HEK293T (cell line): ENCODE measurements around the gene TUB.

Source experiments
- CTCF ChIA-PET: fragments of 350-600 bp; formaldehyde crosslinking; extraction: SDS; loops from one replicate; lab custom pipeline; 2021; ENCODE audit warnings: antibody characterized with exemption, inconsistent platforms; lab: Yijun Ruan, JAX
- POLR2A ChIA-PET: fragments of 350-600 bp; formaldehyde crosslinking; extraction: SDS; loops from one replicate; lab custom pipeline; 2020; ENCODE audit warnings: antibody characterized with exemption, inconsistent platforms; lab: Yijun Ruan, JAX
- DNase-seq: peaks from one replicate; pipeline ENCODE4 v3.0.0; 2012; ENCODE audit warnings: mixed read lengths; ENCODE audit errors: extremely low spot score
- ARNT ChIP-seq: fragments of 450-650 bp; IDR thresholded peaks from 2 replicates; pipeline ENCODE4 v1.6.1; 2017; ENCODE audit warnings: mild to moderate bottlenecking
- BHLHE40 ChIP-seq: fragments of 450-650 bp; IDR thresholded peaks from 2 replicates; pipeline ENCODE4 v1.6.1; 2016; ENCODE audit warnings: mild to moderate bottlenecking, moderate library complexity, borderline replicate concordance
- CTBP1 ChIP-seq: fragments of 450-650 bp; IDR thresholded peaks from 2 replicates; pipeline ENCODE4 v1.6.1; 2016; ENCODE audit warnings: borderline replicate concordance
- ELF4 ChIP-seq: fragments of 450-650 bp; IDR thresholded peaks from 2 replicates; pipeline ENCODE4 v1.6.1; 2017; ENCODE audit warnings: antibody characterized with exemption
- FOXA1 ChIP-seq: fragments of 450-650 bp; IDR thresholded peaks from 2 replicates; pipeline ENCODE4 v1.6.1; 2016; ENCODE audit warnings: mild to moderate bottlenecking
- FOXK2 ChIP-seq: fragments of 450-650 bp; IDR thresholded peaks from 2 replicates; pipeline ENCODE4 v1.6.1; 2016; ENCODE audit warnings: mild to moderate bottlenecking
- FOXM1 ChIP-seq: fragments of 450-650 bp; IDR thresholded peaks from 2 replicates; pipeline ENCODE4 v1.6.1; 2017; ENCODE audit warnings: mild to moderate bottlenecking, borderline replicate concordance
- HDGF ChIP-seq: fragments of 450-650 bp; IDR thresholded peaks from 2 replicates; pipeline ENCODE4 v1.6.1; 2017; ENCODE audit warnings: antibody characterized with exemption, borderline replicate concordance
- L3MBTL2 ChIP-seq: fragments of 450-650 bp; conservative IDR thresholded peaks from 2 replicates; pipeline ENCODE4 v1.6.1; 2016; ENCODE audit warnings: mild to moderate bottlenecking
- LEF1 ChIP-seq: fragments of 450-650 bp; IDR thresholded peaks from 2 replicates; pipeline ENCODE4 v1.6.1; 2017; ENCODE audit warnings: mild to moderate bottlenecking, borderline replicate concordance
- NFRKB ChIP-seq: fragments of 450-650 bp; IDR thresholded peaks from 2 replicates; pipeline ENCODE4 v1.6.1; 2016; ENCODE audit warnings: mild to moderate bottlenecking, moderate library complexity
- SP1 ChIP-seq: fragments of 450-650 bp; IDR thresholded peaks from 2 replicates; pipeline ENCODE4 v1.6.1; 2017
- SUZ12 ChIP-seq: fragments of 450-650 bp; IDR thresholded peaks from 2 replicates; pipeline ENCODE4 v1.6.1; 2016; ENCODE audit warnings: mild to moderate bottlenecking
- TARDBP ChIP-seq: fragments of 450-650 bp; IDR thresholded peaks from 2 replicates; pipeline ENCODE4 v1.6.1; 2016
- ZNF384 ChIP-seq: fragments of 450-650 bp; IDR thresholded peaks from 2 replicates; pipeline ENCODE4 v1.6.1; 2016
- TF ChIP-seq, protein P1 (sequence below): fragments of 450-650 bp; IDR thresholded peaks from 2 replicates; pipeline ENCODE4 v1.6.1; 2016

The TUB gene

DNA sequence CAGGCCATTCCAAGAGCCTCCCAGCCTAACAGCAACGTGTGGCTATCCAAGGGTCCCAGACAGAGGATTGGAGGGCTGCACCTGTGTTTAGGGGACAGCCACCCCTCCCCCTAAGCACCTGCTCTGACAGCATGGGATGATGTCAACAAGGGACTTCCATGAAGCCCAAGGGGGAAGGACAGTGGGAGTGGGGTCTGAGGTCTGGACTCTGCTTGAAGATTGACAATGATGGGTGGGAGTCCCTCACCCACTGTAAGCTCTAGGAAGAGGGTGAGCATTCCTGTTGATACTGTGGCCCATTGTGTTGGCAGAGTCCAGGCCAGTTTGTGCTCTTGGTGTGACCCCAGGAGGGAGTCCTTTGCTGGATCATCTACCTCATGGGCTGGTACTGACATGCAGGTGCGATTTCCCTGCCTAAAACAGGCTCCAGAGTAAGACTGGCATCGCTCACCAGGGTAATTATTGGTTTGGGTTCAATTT, 46.9 kb upstream of the TUB start:
- no peak for TF ChIP-seq ARNT
- no peak for TF ChIP-seq SP1
- TF ChIP-seq FOXK2: no peak
- no peak for TF ChIP-seq HDGF
- no peak for TF ChIP-seq LEF1
- no peak for TF ChIP-seq TARDBP
- TF ChIP-seq FOXA1: no peak
- no peak for TF ChIP-seq CTBP1
- TF ChIP-seq ZNF384: no peak
- no peak for TF ChIP-seq FOXM1
- TF ChIP-seq, protein P1, sequence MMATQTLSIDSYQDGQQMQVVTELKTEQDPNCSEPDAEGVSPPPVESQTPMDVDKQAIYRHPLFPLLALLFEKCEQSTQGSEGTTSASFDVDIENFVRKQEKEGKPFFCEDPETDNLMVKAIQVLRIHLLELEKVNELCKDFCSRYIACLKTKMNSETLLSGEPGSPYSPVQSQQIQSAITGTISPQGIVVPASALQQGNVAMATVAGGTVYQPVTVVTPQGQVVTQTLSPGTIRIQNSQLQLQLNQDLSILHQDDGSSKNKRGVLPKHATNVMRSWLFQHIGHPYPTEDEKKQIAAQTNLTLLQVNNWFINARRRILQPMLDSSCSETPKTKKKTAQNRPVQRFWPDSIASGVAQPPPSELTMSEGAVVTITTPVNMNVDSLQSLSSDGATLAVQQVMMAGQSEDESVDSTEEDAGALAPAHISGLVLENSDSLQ: no peak
- DNase-seq: no peak
- POLR2A ChIA-PET: interaction anchor here (1.0 to 1.7 kb wide), 2 partner anchors 47 to 65 kb away, joined by 3 to 4 read pairs; partner anchors contain the start of gene TUB
- CTCF ChIA-PET: interaction anchor here (0.9 to 3.4 kb wide), 10 partner anchors 10 to 65 kb away, joined by 3 to 31 read pairs (median 4); no protein-coding TSS in a partner anchor

DNA sequence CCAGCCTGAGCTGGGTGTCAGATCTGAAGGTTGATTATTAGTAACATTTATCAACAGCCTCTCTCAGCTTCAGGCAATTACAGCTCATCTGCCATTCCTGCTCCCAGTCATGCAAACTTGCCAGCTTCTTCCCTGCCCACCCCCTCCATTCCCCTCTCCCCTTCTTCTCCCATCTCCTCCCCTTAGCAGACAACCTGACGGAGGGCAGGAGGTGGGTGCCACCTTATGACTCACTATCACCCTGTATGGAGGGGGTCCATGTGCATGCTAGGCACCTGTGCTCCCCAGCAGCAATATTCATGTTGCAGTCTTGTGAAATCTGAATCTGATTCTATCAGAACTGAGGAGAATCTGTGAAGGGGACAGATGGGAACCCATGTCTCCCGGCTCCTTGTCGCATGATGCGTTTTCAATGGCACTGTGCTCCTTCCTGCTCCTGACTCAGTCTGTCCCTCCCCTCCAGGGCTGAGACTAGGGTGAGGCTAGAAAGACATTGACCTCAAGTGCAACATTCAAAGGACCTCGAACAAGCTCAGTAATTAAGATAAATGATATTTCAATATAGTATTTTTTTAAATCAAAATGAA, 46.3 kb upstream of the TUB start:
- DNase-seq: no peak
- CTCF ChIA-PET: interaction anchor here (0.9 to 3.4 kb wide), 4 partner anchors 15 to 65 kb away, joined by 3 to 24 read pairs (median 3); no protein-coding TSS in a partner anchor
- TF ChIP-seq TARDBP (no peak), FOXA1 (no peak), NFRKB (no peak), SUZ12 (no peak), FOXM1 (no peak), ZNF384 (no peak), SP1 (no peak), L3MBTL2 (no peak), BHLHE40 (no peak), LEF1 (no peak), ARNT (no peak), ELF4 (no peak), FOXK2 (no peak), HDGF (no peak)
- TF ChIP-seq, protein P1: no peak
- POLR2A ChIA-PET: no interaction called here

DNA sequence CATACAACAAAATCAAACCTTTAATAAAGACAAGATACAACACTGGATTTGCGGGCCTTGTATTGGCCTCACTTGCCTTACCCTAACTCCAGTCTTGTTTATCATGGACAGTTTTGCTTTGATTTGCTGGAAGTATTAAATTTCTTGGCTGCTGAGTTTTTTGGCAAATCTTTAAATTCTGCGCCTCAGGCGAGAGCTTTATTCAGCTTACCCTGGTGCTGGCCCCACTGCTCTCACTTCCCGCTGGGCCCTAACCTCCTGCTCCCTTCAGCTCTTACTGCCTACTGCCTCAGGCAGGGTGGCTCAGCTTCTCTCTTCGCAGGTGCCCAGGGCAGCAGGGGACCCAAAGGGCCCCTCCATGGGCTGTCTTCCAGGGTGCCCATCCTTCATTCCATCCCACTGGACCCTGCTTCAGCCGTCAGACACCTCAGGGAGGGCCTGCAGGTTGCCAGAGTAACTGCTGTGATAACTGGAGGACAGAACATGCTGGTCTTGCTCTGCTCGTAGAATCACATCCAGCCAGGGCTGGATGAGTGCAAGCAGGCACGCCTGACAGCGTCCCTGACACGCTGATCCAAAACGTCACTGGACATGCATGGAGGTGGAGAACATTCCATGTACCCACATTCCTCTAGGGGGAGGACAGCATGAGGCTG, 45.7 kb upstream of the TUB start:
- ChIA-PET POLR2A (no interaction called here), CTCF (interaction anchor here (0.9 to 1.4 kb wide), 2 partner anchors 16 to 55 kb away, joined by 3 read pairs; no protein-coding TSS in a partner anchor)
- no peak for DNase-seq
- no peak for TF ChIP-seq FOXK2
- TF ChIP-seq FOXA1: no peak
- TF ChIP-seq SUZ12: no peak
- TF ChIP-seq FOXM1: no peak
- no peak for TF ChIP-seq BHLHE40
- no peak for TF ChIP-seq TARDBP
- no peak for TF ChIP-seq L3MBTL2
- TF ChIP-seq ELF4: no peak
- TF ChIP-seq HDGF: no peak
- no peak for TF ChIP-seq ARNT
- TF ChIP-seq NFRKB: no peak
- TF ChIP-seq ZNF384: no peak
- TF ChIP-seq, protein P1: no peak
- TF ChIP-seq SP1: no peak
- TF ChIP-seq CTBP1: no peak
- TF ChIP-seq LEF1: no peak

DNA sequence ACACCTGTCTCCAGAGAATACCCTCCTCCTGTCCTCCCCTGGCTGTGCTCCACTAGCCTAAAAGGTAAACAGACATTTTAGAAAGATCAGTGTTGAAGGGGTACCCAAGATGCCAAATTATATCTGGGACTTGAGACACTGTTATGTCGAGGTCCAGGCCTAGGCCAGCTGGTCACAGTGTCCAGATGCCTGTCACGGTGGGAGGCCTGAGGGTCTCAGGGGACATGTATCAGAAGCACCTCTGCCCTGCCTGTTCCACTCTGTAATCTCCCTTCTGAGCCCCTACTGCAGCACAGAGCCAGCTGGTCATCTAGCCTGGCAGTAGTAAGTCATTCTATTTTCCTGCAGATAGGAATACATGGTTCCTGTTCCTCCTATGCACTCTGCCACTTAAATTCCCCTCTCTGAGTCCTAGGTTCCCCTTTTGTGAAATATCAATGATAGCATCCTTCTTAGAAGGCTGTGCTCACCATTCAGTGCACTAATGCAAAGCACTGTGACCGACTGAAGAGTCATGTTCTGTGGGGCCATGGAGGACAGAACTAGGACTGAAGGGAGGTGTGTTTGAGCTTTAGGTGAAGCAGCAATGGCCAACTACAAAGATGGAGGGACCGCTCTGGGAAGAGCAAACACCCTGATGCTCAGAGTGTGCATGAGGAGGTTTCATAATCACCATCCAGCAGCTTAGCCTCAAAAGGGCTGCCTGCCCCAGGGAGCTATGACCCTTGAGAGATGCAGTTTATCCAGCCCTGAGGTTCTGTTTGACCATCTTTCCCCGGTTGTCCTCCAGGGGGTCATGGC, 44.8 kb upstream of the TUB start:
- no peak for DNase-seq
- ChIA-PET CTCF (interaction anchor here (0.6 to 1.4 kb wide), 3 partner anchors 30 to 53 kb away, joined by 3 to 5 read pairs (median 3); no protein-coding TSS in a partner anchor), POLR2A (no interaction called here)
- TF ChIP-seq FOXA1 (no peak), LEF1 (no peak), FOXM1 (no peak), ELF4 (no peak), SUZ12 (no peak), SP1 (no peak), L3MBTL2 (no peak)
- TF ChIP-seq, protein P1: no peak

DNA sequence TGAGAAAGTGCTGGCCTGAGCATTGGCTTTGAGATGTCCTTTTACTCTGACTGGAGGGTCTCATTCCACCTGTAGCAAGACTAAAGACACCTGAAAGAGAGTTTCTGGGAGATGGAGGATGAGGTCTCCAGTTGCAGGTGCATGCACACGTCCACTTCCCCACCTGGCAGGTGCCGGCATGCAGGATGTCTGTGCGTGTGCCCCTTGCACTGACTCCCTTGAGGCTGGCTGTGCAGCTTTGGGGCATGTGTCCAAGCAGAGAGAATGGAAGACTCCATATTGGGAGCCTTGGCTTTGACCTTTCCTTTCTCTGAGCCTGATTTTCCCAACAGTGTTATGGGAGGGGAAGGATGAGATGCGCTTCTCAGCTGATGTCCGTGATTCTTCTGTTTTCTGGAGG, 44.0 kb upstream of the TUB start:
- DNase-seq: no peak
- ChIA-PET CTCF (interaction anchor here (0.6 to 1.4 kb wide), 3 partner anchors 30 to 52 kb away, joined by 3 to 5 read pairs (median 3); no protein-coding TSS in a partner anchor), POLR2A (no interaction called here)
- TF ChIP-seq BHLHE40: no peak
- no peak for TF ChIP-seq ARNT
- TF ChIP-seq L3MBTL2: no peak
- TF ChIP-seq TARDBP: no peak
- TF ChIP-seq FOXM1: no peak
- TF ChIP-seq NFRKB: no peak
- no peak for TF ChIP-seq FOXA1
- TF ChIP-seq HDGF: no peak
- TF ChIP-seq CTBP1: no peak
- no peak for TF ChIP-seq LEF1
- TF ChIP-seq SP1: no peak
